Measurements from ENCODE around the gene CSF2. TPM values are rescaled to one million over a fixed set of nuclear protein-coding genes. Genes with fewer than 3 reads are reported as not detected.
A peak's percentile ranks its signal among the peaks of the same experiment; 100 is the strongest.

Gene CSF2
- total RNA-seq, 2 experiments from 2014 or later: 1.1 to 1.4 TPM

GRCh38 chr5:132066871-132067270, 6.7 kb upstream of the CSF2 start:
- POLR2A ChIA-PET: interaction anchor here (1.1 kb wide), 1 partner anchor 59 kb away, joined by 3 read pairs; no protein-coding TSS in a partner anchor
- Mint-ChIP-seq H3K36me3 (no peaks in the 10 kb centered on the region), H3K4me3 (no peak overlapping the region), H3K4me1 (peaks cover 27% of the 10 kb centered on the region), H3K9me3 (no peaks in the 10 kb centered on the region), H3K27me3 (peaks cover 2% of the 10 kb centered on the region), H3K27ac (no peak overlapping the region)
- ATAC-seq (ENCODE audit: low read depth): no peak
- DNase-seq: no peak

GRCh38 chr5:132067451-132067850, 6.1 kb upstream of the CSF2 start:
- Mint-ChIP-seq H3K36me3 (no peaks in the 10 kb centered on the region), H3K4me3 (no peak overlapping the region), H3K27me3 (peaks cover 2% of the 10 kb centered on the region), H3K4me1 (peaks cover 29% of the 10 kb centered on the region), H3K27ac (no peak overlapping the region), H3K9me3 (no peaks in the 10 kb centered on the region)
- ATAC-seq (ENCODE audit: low read depth) (no peak), DNase-seq (no peak)
- POLR2A ChIA-PET: no interaction called here

GRCh38 chr5:132067941-132068808, 5.4 kb upstream of the CSF2 start:
- no peak overlapping the region for H3K27ac Mint-ChIP-seq
- H3K9me3 Mint-ChIP-seq: no peaks in the 10 kb centered on the region
- POLR2A ChIA-PET: no interaction called here
- H3K27me3 Mint-ChIP-seq: peaks cover 2% of the 10 kb centered on the region
- H3K4me3 Mint-ChIP-seq: no peak overlapping the region
- no peaks in the 10 kb centered on the region for H3K36me3 Mint-ChIP-seq
- ATAC-seq (ENCODE audit: low read depth) (no peak), DNase-seq (no peak)
- H3K4me1 Mint-ChIP-seq: peaks cover 27% of the 10 kb centered on the region

GRCh38 chr5:132069561-132069960, 4.0 kb upstream of the CSF2 start:
- H3K4me1 Mint-ChIP-seq: peaks cover 25% of the 10 kb centered on the region
- no peak for DNase-seq
- POLR2A ChIA-PET: no interaction called here
- H3K27me3 Mint-ChIP-seq: peaks cover 2% of the 10 kb centered on the region
- no peak overlapping the region for H3K4me3 Mint-ChIP-seq
- H3K9me3 Mint-ChIP-seq: no peaks in the 10 kb centered on the region
- ATAC-seq (ENCODE audit: low read depth): no peak
- H3K36me3 Mint-ChIP-seq: no peaks in the 10 kb centered on the region
- no peak overlapping the region for H3K27ac Mint-ChIP-seq

GRCh38 chr5:132069994-132070393, 3.6 kb upstream of the CSF2 start:
- POLR2A ChIA-PET: no interaction called here
- DNase-seq (no peak), ATAC-seq (ENCODE audit: low read depth) (no peak)
- Mint-ChIP-seq H3K27ac (no peak overlapping the region), H3K4me1 (peaks cover 25% of the 10 kb centered on the region), H3K9me3 (no peaks in the 10 kb centered on the region), H3K4me3 (no peak overlapping the region), H3K36me3 (no peaks in the 10 kb centered on the region), H3K27me3 (peaks cover 2% of the 10 kb centered on the region)

GRCh38 chr5:132070460-132071337, 2.9 kb upstream of the CSF2 start:
- POLR2A ChIA-PET: no interaction called here

GRCh38 chr5:132071338-132071707, 2.3 kb upstream of the CSF2 start:
- POLR2A ChIA-PET: no interaction called here
- ATAC-seq (ENCODE audit: low read depth) (no peak), DNase-seq (no peak)
- H3K36me3 Mint-ChIP-seq: no peaks in the 10 kb centered on the region
- peaks cover 28% of the 10 kb centered on the region for H3K4me1 Mint-ChIP-seq
- no peaks in the 10 kb centered on the region for H3K9me3 Mint-ChIP-seq
- peak overlapping the region; percentile 47 for H3K27ac Mint-ChIP-seq
- H3K4me3 Mint-ChIP-seq: no peak overlapping the region
- peaks cover under 1% of the 10 kb centered on the region for H3K27me3 Mint-ChIP-seq

More at GRCh38 chr5:132070460-132071337, 2.9 kb upstream of the CSF2 start:
- ATAC-seq (ENCODE audit: low read depth) (no peak), DNase-seq (no peak)
- Mint-ChIP-seq H3K9me3 (no peaks in the 10 kb centered on the region), H3K4me3 (no peak overlapping the region), H3K36me3 (no peaks in the 10 kb centered on the region), H3K4me1 (peaks cover 28% of the 10 kb centered on the region), H3K27ac (peak overlapping the region; percentile 47), H3K27me3 (peaks cover 2% of the 10 kb centered on the region)

GRCh38 chr5:132072070-132072469, 1.5 kb upstream of the CSF2 start:
- peak overlapping the region; percentile 4 for H3K27ac Mint-ChIP-seq
- H3K36me3 Mint-ChIP-seq: no peaks in the 10 kb centered on the region
- ATAC-seq (ENCODE audit: low read depth): no peak
- POLR2A ChIA-PET: interaction anchor here (1.0 kb wide), 1 partner anchor 11 kb away, joined by 3 read pairs; no protein-coding TSS in a partner anchor
- H3K27me3 Mint-ChIP-seq: no peaks in the 10 kb centered on the region
- no peak for DNase-seq
- peaks cover 29% of the 10 kb centered on the region for H3K4me1 Mint-ChIP-seq
- no peak overlapping the region for H3K4me3 Mint-ChIP-seq
- no peaks in the 10 kb centered on the region for H3K9me3 Mint-ChIP-seq

GRCh38 chr5:132072528-132072927, 1.1 kb upstream of the CSF2 start:
- DNase-seq: no peak
- POLR2A ChIA-PET: interaction anchor here (1.0 kb wide), 1 partner anchor 11 kb away, joined by 3 read pairs; no protein-coding TSS in a partner anchor
- H3K9me3 Mint-ChIP-seq: no peaks in the 10 kb centered on the region
- no peaks in the 10 kb centered on the region for H3K36me3 Mint-ChIP-seq
- H3K27me3 Mint-ChIP-seq: no peaks in the 10 kb centered on the region
- H3K4me1 Mint-ChIP-seq: peaks cover 29% of the 10 kb centered on the region
- H3K27ac Mint-ChIP-seq: peak overlapping the region; percentile 47
- ATAC-seq (ENCODE audit: low read depth): no peak
- no peak overlapping the region for H3K4me3 Mint-ChIP-seq

- no peak for DNase-seq
- ATAC-seq (ENCODE audit: low read depth): no peak
- Mint-ChIP-seq H3K27me3 (no peaks in the 10 kb centered on the region), H3K27ac (peak overlapping the region; percentile 48), H3K9me3 (no peaks in the 10 kb centered on the region), H3K36me3 (no peaks in the 10 kb centered on the region), H3K4me1 (peaks cover 32% of the 10 kb centered on the region), H3K4me3 (peak overlapping the region; percentile 20)
- POLR2A ChIA-PET: no interaction called here
These were observed 642 bp downstream of the CSF2 start for GRCh38 chr5:132074091-132074771.

- POLR2A ChIA-PET: no interaction called here
- H3K4me1 Mint-ChIP-seq: peaks cover 32% of the 10 kb centered on the region
- H3K27me3 Mint-ChIP-seq: no peaks in the 10 kb centered on the region
- DNase-seq (no peak), ATAC-seq (ENCODE audit: low read depth) (peak; percentile 37)
- peak overlapping the region; percentile 20 for H3K4me3 Mint-ChIP-seq
- H3K9me3 Mint-ChIP-seq: no peaks in the 10 kb centered on the region
- peak overlapping the region; percentile 62 for H3K27ac Mint-ChIP-seq
- no peaks in the 10 kb centered on the region for H3K36me3 Mint-ChIP-seq
These were observed 1.5 kb downstream of the CSF2 start for GRCh38 chr5:132074772-132075718.

- Mint-ChIP-seq H3K36me3 (no peaks in the 10 kb centered on the region), H3K27me3 (no peaks in the 10 kb centered on the region), H3K9me3 (no peaks in the 10 kb centered on the region), H3K27ac (peak overlapping the region; percentile 62), H3K4me1 (peaks cover 31% of the 10 kb centered on the region), H3K4me3 (no peak overlapping the region)
- ATAC-seq (ENCODE audit: low read depth) (no peak), DNase-seq (no peak)
- POLR2A ChIA-PET: no interaction called here
These were observed 2.1 kb downstream of the CSF2 start for GRCh38 chr5:132075719-132076077.
